Stimulated activated CD8-positive, alpha-beta memory T cell treated with anti-CD3 and anti-CD28 coated beads, Interleukin-7, amount 100 ng/mL, for 48 hours (primary cell): ENCODE data around the gene TMPRSS3.

Experiments
- DNase-seq, 2 donors: peaks; one replicate each; pipeline ENCODE4 v3.0.0-alpha.2; 2020; ENCODE audit warnings: low read depth in 1 of 2; ENCODE audit errors: extremely low read depth in 1 of 2

Gene TMPRSS3

GRCh38 chr21:42338729-42339715 is 56.8 kb downstream of the TMPRSS3 start:
- DNase-seq: no peak

GRCh38 chr21:42337830-42338728 is 57.8 kb downstream of the TMPRSS3 start:
- DNase-seq: peak; percentile 21 to 72

- DNase-seq: no peak
Observed at GRCh38 chr21:42337276-42337675, 58.6 kb downstream of the TMPRSS3 start.

- DNase-seq: no peak
Observed at GRCh38 chr21:42336054-42336453, 59.8 kb downstream of the TMPRSS3 start.

GRCh38 chr21:42332557-42333317 is 63.1 kb downstream of the TMPRSS3 start:
- DNase-seq: no peak

- DNase-seq: no peak
Observed at GRCh38 chr21:42331660-42332059, 64.2 kb downstream of the TMPRSS3 start.

- no peak for DNase-seq
Observed at GRCh38 chr21:42330380-42331371, 65.2 kb downstream of the TMPRSS3 start.

GRCh38 chr21:42324896-42325295 is 71.0 kb downstream of the TMPRSS3 start:
- DNase-seq: no peak
